GM20000 (cell line): ENCODE measurements around the gene NEURL3.

ENCODE experiments used
- DNase-seq: peaks from one replicate; pipeline ENCODE4 v3.0.0; 2012; ENCODE audit warnings: low spot score
- CTCF ChIP-seq: IDR thresholded peaks from 2 replicates; pipeline ENCODE4 v1.5.1; 2012; ENCODE audit warnings: mild to moderate bottlenecking, control low read depth; ENCODE audit errors: extremely low read depth, missing control alignments

The NEURL3 gene

GRCh38 chr2:96538487-96539214, 33.5 kb upstream of the NEURL3 start:
- no peak for TF ChIP-seq CTCF
- no peak for DNase-seq

GRCh38 chr2:96537734-96538486, 32.8 kb upstream of the NEURL3 start:
- TF ChIP-seq CTCF = no peak
- DNase-seq = no peak

GRCh38 chr2:96537066-96537733, 32.0 kb upstream of the NEURL3 start:
- no peak for TF ChIP-seq CTCF
- peak; percentile 88 for DNase-seq

GRCh38 chr2:96536445-96537065, 31.4 kb upstream of the NEURL3 start, which contains the start of gene ARID5A:
Gene ARID5A, plus strand, starts transcription at chr2:96536752. Its CDS starts 75 bp downstream, at chr2:96536827.
- DNase-seq = peak; percentile 95
- TF ChIP-seq CTCF = no peak

- DNase-seq = no peak
Observed at GRCh38 chr2:96535331-96535730, 30.2 kb upstream of the NEURL3 start.

GRCh38 chr2:96534701-96535181, 29.6 kb upstream of the NEURL3 start:
- no peak for TF ChIP-seq CTCF
- no peak for DNase-seq

More at GRCh38 chr2:96535331-96535730, 30.2 kb upstream of the NEURL3 start:
- no peak for TF ChIP-seq CTCF
